Measurements from ENCODE around the gene KIF18A. TPM values are rescaled to one million over a fixed set of nuclear protein-coding genes. Genes with fewer than 3 reads are reported as not detected.

KIF18A gene
- total and polyA plus RNA-seq, 2 of the 8 experiments (the other 6 are each of a cell fraction or from before 2014, with no cell fraction given), result 4.0 to 23.3 TPM

MicroRNAs within 50 kb of the gene (microRNA counts, 767-probe panel; counts per million panel counts)
- microRNA hsa-miR-610, result 879 counts per million, percentile 95 among the panel's probes with 10 or more counts

Small RNAs within 50 kb of the gene (microRNA-seq; reads per million reads assigned to microRNA genes)
- gene MIR610 (ENCODE audit: borderline microRNAs expressed in 2 of 2, borderline number of aligned reads in 2 of 2, borderline replicate concordance in 1 of 2), result 0 to 0.20 reads per million in 2 experiments

Small RNAs within 50 kb of the gene (small RNA-seq; reads per million reads assigned to genes)
- gene AC023206.1 (ENCODE audit: insufficient read depth), result not detected
- gene MIR610 (ENCODE audit: insufficient read depth), result not detected

Other genes starting within 250 kb of the KIF18A start
- 10.5 and 11.1 TPM in 2 replicates for gene METTL15, start 232 bp upstream of the KIF18A start, total RNA-seq (2021; fragmentation: NEBNext Ultra II Directional; extraction: Animal tissue kit (Norgen Biotek cat#: 25700))
- gene METTL15, start 232 bp upstream of the KIF18A start, polyA plus RNA-seq (2011; rRNA removed), result 3.5 and 5.4 TPM in 2 replicates